Erythroblast (primary cell): ENCODE data around the gene KCTD19.

Source experiments
- GATA1 ChIP-seq: IDR thresholded peaks from 2 replicates; pipeline ENCODE4 v1.6.1; 2011; ENCODE audit warnings: low read depth, mild to moderate bottlenecking, control low read depth, low read length, moderate library complexity
- POLR2A ChIP-seq: IDR thresholded peaks from 2 replicates; pipeline ENCODE4 v1.6.1; 2011; ENCODE audit warnings: mild to moderate bottlenecking, low read length

GRCh38 chr16:67246081-67246755, 80.3 kb downstream of the KCTD19 start:
- TF ChIP-seq POLR2A (peak; percentile 40), GATA1 (no peak)
